GM12801 (cell line): Measurements from ENCODE around the gene TGFBR3.

Experiments used
- TF ChIP-seq, protein P1 (sequence below): IDR thresholded peaks from one replicate; pipeline ENCODE4 v1.5.1; 2011; ENCODE audit warnings: control low read depth; ENCODE audit not compliant: insufficient read length; ENCODE audit errors: extremely low read depth

Gene TGFBR3

DNA sequence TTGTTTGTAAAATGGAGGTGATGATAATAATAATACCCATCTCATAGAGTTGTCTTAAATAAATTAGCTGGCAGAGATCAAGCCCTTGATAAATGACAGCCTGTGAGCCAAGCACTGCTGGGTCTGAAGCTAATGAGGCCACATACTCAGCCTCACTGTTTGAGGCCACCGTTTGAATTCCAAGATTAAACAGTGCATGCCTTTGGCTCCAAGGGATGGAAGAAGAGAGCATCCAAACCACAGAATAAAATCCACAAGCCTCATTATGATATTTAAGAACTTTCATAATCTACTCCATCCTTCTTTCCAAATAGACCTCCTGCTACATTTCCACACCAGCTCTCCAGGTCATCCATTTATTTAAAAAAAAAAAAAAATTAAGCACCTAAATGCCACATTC, 29.0 kb downstream of the TGFBR3 start:
- TF ChIP-seq, protein P1, sequence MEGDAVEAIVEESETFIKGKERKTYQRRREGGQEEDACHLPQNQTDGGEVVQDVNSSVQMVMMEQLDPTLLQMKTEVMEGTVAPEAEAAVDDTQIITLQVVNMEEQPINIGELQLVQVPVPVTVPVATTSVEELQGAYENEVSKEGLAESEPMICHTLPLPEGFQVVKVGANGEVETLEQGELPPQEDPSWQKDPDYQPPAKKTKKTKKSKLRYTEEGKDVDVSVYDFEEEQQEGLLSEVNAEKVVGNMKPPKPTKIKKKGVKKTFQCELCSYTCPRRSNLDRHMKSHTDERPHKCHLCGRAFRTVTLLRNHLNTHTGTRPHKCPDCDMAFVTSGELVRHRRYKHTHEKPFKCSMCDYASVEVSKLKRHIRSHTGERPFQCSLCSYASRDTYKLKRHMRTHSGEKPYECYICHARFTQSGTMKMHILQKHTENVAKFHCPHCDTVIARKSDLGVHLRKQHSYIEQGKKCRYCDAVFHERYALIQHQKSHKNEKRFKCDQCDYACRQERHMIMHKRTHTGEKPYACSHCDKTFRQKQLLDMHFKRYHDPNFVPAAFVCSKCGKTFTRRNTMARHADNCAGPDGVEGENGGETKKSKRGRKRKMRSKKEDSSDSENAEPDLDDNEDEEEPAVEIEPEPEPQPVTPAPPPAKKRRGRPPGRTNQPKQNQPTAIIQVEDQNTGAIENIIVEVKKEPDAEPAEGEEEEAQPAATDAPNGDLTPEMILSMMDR = no peak

DNA sequence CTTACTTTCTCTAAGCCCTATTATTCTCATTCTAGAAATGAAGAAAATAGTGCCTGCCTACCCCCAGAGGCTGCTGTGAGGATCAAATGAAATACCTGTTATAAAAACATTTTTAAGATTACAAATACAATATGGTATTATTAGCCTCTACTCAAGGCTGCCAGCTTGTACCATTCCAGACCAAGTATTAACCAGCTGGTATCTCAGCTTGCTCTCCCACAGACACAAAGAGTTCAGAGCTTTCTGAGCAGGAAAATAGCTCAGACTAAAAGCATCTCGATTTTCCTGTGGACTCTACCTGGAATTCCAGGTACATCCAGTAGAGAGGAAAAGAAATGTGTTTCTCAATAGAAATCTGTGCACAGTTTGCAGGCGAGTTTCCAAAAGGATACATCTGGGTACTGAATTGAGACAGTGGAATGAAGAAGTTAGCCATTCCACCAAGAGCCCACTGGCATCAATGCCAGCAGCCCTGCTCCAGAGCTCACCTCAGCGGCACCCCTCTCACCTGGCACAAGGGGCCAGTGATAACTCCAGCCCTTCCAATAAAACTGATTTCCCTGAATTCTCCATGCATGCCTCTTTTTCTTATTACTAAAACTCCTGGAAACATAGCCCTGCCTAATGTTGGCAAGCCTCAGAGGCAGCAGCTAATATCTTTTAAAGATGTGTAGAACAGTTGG, 31.0 kb downstream of the TGFBR3 start:
- TF ChIP-seq, protein P1 = no peak

DNA sequence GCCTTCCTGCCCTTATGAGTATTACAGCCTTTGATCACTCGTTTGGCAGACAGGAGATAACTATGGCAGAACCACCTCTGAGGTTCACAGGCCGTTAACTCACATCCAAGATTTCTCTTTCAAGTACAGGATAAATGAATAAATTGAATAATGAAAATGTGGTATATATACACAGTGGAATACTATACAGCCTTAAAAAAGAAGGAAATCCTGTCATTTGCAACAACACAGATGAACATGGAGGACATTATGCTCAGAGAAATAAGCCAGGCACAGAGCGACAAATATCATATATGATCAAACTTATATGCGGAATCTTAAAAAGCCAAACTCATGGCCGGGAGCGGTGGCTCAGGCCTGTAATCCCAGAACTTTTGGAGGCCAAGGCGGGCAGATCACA, 32.6 kb downstream of the TGFBR3 start:
- TF ChIP-seq, protein P1 = no peak

DNA sequence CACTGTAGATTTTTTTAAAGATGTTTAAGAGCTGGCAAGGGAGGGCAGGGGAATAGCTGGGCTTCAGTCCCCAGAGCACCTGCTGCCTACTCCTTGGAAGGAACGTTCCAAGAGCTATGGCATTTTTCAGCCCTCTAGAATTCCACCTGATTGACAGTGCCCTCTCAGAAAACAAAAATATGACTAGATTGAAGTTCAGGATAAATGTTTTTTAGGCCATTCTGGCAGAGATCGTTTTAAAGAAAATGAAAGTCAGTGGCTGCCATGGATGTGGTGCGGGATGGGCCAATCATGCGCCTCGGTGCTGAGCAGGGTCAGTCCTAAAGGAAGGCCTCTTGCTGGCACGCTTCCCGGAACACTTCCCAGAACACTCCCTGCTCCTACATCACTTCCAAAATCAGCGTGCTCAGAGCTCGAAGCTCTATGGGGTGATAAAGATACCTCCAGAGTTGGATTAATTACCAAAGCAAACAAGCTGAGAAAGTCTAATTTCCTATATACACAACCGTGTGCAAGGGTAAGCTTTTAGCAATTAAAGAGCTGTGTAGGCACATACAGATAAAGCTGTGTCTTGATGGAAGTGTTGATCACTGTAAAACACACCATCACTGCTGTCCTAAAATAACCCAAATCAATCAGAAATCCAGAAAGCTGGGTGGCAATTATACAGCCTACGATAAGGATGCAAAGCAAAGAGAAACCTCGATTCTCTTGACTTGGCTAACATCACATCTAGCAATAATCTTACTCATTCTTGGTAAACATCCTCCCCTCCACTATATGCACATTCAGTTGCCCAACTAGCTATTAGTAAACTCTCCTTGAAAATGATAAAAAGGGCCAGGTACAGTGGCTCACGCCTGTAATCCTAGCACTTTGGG, 34.6 kb downstream of the TGFBR3 start:
- TF ChIP-seq, protein P1 = no peak

DNA sequence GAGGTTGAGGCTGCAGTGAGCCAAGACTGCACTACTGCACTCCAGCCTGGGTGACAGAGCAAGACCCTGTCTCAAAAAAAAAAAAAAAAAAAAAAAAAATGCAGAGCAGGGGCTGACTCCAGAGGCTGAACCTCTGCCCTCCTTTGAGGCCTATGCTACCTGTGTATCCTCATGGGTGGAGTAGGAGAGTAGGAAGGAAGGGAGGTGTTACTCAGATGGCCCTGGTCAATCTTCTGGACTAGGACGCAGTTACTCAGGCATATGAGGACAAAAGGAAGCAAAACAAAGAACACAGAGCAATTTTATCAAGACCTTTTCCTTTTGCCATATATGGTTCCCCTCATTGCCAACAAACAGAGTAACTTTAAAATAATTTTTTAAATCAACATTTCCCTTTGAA, 35.2 kb downstream of the TGFBR3 start:
- TF ChIP-seq, protein P1 = no peak

DNA sequence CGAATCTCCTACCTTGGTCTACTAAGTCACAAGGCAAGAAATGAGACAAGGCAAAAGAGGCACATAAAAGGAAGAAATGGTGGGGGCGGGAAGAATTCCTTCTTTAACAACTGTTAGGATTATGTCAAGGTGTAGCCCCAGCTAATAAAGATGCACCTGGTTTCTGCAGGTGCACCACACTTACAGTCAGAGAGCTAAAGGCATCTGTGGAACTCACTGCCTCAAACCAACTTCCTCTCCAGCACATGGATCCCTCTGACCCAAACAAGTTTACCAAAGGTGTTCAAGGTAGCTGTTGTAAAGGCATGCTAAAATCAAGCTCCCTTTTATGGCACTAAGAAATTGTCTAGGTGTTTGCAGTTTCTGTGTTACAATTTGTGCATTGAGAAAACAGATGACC, 38.1 kb downstream of the TGFBR3 start:
- TF ChIP-seq, protein P1 = no peak

DNA sequence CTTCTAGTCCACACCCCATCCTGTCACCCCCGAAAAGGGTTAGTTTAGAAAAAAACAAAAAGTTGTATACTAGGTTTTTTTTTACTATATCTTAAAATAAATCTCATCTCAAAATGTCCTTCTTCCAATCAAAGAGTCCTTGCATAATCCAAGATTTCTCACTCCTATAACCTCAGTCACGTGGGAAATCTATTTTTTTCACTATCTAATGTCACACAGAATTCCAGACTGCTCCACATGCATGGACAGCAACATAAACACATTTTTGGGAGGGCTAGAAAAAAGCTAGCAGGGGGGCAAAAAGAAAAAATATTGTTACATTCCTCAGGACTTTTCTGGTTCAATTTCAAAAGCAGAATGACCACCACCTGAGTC, 39.3 kb downstream of the TGFBR3 start:
- TF ChIP-seq, protein P1 = no peak
